GM12875 (cell line): ENCODE measurements around the gene SLC8A1.

Source experiments
- H3K4me3 ChIP-seq: one replicate; pipeline ENCODE4 v1.5.1; 2011; ENCODE audit warnings: low read depth, low read length, control low read depth
- TF ChIP-seq, protein P1 (sequence below): IDR thresholded peaks from 2 replicates; pipeline ENCODE4 v1.5.1; 2011; ENCODE audit warnings: low read depth, mild to moderate bottlenecking, control low read depth, inconsistent platforms, low read length, moderate library complexity, borderline replicate concordance; ENCODE audit not compliant: insufficient read depth

Gene SLC8A1

DNA sequence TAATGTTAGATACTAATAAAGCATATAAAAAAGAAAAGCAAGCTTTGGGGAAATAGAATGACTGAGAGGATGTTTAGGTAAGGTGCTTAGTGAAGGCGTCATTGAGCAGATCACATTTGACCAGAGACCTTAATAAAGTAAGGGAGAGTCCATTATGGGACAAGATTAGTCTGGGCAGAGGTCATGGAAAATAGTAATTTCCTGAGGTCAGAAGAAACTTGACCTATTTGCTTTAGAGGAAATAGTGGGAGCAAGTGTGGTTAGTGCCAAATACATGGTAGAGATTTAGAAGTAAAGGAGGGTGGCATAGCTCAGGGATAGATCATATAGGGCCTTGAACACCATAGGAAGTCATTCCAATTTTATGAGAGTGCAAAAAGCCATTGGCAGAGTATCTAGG lies 24.5 kb upstream of the SLC8A1 start:
- TF ChIP-seq, protein P1, sequence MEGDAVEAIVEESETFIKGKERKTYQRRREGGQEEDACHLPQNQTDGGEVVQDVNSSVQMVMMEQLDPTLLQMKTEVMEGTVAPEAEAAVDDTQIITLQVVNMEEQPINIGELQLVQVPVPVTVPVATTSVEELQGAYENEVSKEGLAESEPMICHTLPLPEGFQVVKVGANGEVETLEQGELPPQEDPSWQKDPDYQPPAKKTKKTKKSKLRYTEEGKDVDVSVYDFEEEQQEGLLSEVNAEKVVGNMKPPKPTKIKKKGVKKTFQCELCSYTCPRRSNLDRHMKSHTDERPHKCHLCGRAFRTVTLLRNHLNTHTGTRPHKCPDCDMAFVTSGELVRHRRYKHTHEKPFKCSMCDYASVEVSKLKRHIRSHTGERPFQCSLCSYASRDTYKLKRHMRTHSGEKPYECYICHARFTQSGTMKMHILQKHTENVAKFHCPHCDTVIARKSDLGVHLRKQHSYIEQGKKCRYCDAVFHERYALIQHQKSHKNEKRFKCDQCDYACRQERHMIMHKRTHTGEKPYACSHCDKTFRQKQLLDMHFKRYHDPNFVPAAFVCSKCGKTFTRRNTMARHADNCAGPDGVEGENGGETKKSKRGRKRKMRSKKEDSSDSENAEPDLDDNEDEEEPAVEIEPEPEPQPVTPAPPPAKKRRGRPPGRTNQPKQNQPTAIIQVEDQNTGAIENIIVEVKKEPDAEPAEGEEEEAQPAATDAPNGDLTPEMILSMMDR: no peak

DNA sequence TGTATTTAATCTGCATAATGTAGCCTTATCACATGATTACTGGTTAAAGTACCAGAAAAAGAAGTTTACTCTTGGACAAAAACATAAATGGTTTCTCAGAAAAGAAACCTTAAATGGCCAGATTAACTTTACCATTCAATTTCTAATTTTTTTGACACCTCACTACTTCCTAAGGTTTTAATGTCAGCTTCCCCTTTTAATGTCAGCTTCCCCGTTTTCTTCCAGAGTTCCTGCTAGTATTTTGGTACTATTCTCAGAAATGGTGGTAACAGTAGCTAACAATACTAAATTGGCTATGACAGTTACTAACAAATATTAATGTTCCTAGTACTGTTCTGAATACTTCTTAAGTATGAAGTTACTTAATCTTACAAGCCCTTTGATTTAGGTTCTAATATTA lies 22.4 kb upstream of the SLC8A1 start:
- H3K4me3 ChIP-seq: no peak overlapping the region
- TF ChIP-seq, protein P1: no peak

More for the DNA sequence above, 24.5 kb upstream of the SLC8A1 start:
- H3K4me3 ChIP-seq: no peak overlapping the region

DNA sequence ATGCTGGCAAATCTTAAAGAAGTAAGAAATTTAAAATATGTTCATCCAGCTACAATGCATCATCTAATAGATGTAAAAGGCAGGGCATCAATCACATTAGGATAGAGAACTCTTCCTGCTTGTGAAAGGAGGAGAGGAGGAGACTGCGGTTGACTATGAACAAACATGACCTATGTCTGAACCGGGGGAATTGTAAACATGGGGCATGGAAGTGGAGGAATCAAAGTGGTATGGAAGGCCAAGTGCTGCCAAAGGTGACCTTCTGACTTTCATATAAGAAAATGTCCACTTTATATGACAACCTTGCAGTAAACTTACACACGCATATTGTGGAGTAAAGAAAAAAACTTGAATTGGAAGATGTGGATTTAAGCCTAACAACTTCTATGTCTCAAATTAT lies 20.0 kb upstream of the SLC8A1 start:
- TF ChIP-seq, protein P1: no peak
- H3K4me3 ChIP-seq: no peak overlapping the region

DNA sequence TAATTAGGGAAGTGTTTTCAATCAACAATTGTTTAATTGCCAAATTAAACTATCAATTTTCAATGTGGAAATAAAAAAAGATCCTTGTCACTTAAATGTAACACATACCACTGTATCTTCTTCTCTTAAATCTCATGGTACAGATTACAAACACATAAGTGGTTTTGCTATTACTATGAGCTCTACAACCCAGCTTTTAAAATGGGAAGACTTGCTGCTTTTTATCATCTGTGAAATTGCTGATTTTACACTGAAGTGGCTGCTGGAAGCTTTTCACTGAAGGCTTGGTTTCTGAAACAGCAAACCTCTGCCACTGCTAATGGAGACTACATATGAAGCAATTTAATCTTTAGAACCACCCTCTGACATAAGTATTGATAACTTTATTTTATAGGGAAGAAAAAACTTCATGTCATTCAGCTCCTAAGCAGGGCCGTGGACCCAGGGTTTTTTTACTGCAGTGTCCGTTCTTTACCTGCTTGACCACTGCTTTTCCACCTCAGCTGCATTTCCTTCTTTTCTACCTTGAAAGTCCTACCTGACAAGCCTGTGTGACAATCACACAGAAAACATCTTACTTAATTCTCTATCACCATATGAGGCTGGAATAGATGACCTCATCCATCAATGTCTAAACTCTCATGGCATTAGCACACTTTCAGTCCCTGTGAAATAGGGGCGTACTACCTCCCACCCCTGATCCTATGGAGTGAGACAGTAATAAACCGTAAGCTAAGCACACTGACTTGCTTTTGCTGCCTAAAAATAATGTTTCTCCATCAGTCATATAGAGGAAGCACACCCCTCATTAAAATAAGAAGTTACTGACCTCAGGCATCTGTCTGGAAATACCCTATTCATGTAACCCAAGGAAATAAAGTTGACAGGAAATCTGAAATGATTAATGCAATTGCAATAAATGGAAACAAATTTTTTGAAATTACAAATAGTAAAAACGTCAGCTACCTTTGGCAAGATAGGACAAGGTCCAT lies 19.2 kb upstream of the SLC8A1 start:
- no peak overlapping the region for H3K4me3 ChIP-seq
- TF ChIP-seq, protein P1: no peak

DNA sequence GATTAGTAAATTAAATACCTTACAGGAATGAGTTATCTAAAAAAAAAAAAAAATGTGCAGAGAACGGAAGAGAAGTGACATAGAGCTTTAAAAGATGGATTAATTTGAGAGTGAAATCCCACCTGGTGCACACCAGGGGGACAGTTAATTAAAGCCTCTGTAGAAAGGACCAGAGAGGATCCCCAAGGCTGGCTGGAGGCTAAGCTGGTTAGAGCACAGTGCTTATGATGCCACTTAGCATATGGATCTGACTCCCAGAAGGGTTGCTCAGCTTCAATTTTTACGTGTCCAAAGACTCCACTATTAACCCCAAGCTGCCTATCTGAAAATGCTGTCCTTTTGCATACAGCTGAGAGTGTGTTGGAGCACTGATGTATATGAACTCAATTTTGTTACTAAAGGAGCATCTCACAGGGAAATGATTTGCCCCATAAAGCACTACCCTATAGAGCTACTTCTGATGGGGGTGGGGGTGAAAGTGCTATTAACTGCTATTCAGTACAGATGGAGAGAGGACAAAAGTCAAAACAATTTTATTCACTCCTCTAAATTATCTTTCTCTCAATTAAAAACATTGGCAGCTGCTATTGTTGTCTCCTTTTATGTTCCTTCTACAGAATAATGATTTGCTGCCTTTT lies 15.2 kb upstream of the SLC8A1 start:
- TF ChIP-seq, protein P1: no peak
- no peak overlapping the region for H3K4me3 ChIP-seq

DNA sequence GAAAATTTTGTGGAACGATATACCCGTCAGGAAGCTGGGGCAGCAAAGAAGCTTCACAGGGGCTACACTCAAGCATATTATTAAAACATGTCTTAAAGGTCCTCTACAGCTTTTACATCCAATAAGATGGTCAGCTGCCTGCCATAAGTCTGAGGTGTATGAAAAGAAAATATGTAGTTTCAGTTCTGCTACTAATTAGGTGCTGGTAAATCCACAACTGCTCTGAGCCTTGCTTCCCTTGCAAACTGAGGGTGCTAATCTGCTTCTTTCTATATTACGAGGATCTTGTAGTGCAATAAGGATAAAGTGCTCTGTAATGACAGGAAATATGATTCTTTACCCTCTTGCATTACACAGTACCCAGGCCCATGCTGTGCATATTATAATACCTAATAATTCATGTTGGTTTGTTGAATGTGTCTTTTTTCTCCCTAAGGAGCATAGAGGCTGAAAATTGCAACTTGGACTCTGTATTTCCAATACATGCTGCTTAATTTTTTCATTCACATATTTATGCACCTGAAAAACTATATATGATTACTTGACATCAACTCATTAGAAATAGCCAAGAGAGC lies 14.5 kb upstream of the SLC8A1 start:
- H3K4me3 ChIP-seq: no peak overlapping the region
- TF ChIP-seq, protein P1: no peak

DNA sequence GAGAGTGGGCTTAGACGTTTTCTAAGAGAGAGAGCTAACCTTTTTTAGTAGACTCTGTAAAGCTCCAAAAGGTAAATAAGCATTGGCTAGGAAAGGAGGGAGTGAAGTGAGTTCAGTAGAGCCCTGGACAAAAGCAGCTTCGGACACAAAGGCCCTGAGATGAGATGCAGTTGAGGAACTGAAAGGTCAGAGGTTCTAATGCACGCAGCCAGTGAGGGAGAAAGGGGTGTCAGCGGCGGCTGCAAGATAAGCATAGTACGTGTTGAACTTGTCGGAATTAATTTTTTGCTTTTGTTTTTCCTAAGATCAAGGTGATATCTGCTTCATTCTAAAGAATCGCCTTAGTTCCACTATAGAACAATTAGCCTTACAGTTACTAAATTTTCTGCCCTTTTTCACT lies 11.2 kb upstream of the SLC8A1 start:
- no peak overlapping the region for H3K4me3 ChIP-seq
- TF ChIP-seq, protein P1: no peak
